ENCODE measurements around the gene EBF3.

DNA sequence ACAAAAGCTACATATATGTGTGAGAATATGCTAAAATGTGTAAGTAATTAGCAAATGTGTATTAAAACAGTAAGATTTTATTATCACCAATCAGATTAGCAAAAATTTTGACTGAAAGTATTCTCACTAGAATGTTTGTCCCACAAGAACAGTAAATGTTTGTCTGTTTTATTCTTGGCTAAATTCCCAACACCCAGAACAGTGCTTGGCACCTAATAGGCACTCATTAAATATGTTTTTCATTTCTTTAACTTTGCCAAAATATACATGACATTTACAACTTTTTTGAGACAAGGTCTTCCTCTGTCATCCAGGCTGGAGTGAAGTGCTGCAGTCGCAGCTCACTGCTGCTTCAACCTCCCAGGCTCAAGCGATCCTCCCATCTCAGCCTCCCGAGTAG lies 143.6 kb downstream of the EBF3 start:
- TF ChIP-seq EP300 (IDR thresholded peaks at IDR 0.05; ENCODE audit: borderline replicate concordance) (no peak), NFIC (IDR thresholded peaks at IDR 0.05) (no peak), RAD21 (IDR thresholded peaks at IDR 0.05; ENCODE audit: low read depth) (no peak), TAF1 (IDR thresholded peaks at IDR 0.05; ENCODE audit: low read depth) (no peak), REST (IDR thresholded peaks at IDR 0.05; ENCODE audit: low read depth) (no peak)
- TF ChIP-seq, protein P1, sequence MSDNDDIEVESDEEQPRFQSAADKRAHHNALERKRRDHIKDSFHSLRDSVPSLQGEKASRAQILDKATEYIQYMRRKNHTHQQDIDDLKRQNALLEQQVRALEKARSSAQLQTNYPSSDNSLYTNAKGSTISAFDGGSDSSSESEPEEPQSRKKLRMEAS (IDR thresholded peaks at IDR 0.05): no peak

Data from Ishikawa (cell line).